Measurements from ENCODE around the gene R3HDM2. TPM values are rescaled to one million over a fixed set of nuclear protein-coding genes. Genes with fewer than 3 reads are reported as not detected.

R3HDM2 gene
- total RNA-seq, 1 donor from 2014 or later = 19.2 TPM

- no peaks in the 10 kb centered on the region for H3K9me3 ChIP-seq (ENCODE audit: insufficient read depth, low read depth, low read length)
- peaks cover 4% of the 10 kb centered on the region for H3K9me3 Mint-ChIP-seq (ENCODE audit: unreplicated experiment)
- peaks cover 24% of the 10 kb centered on the region for H3K4me1 ChIP-seq (ENCODE audit: insufficient read depth, low read length)
- no peak overlapping the region for H3K27ac ChIP-seq (ENCODE audit: low read depth, low read length)
- no peaks in the 10 kb centered on the region for H3K79me2 ChIP-seq (ENCODE audit: insufficient read depth, low read length)
- DNase-seq (ENCODE audit: low read depth) = no peak
- H3K36me3 Mint-ChIP-seq (ENCODE audit: low read depth, unreplicated experiment) = peaks cover 11% of the 10 kb centered on the region
- H3K4me2 ChIP-seq (ENCODE audit: low read length) = peak overlapping the region; percentile 99
- no peaks in the 10 kb centered on the region for H3K36me3 ChIP-seq (ENCODE audit: insufficient read depth, low read length)
- TF ChIP-seq EZH2 (IDR thresholded peaks at IDR 0.05; ENCODE audit: insufficient read depth, low read length) = peak; percentile 45
- no peak for TF ChIP-seq CTCF (IDR thresholded peaks at IDR 0.05; ENCODE audit: insufficient read depth, low read depth, low read length)
- H4K20me1 ChIP-seq (ENCODE audit: insufficient read depth, low read length) = no peaks in the 10 kb centered on the region
- no peak for FAIRE-seq
- H2AFZ ChIP-seq (ENCODE audit: low read depth, low read length) = no peak overlapping the region
- H3K4me3 Mint-ChIP-seq (ENCODE audit: unreplicated experiment) = peak overlapping the region; percentile 95
- peaks cover 26% of the 10 kb centered on the region for H3K4me1 Mint-ChIP-seq (ENCODE audit: low read depth, unreplicated experiment)
- H3K27me3 Mint-ChIP-seq (ENCODE audit: low read depth, unreplicated experiment) = peaks cover 24% of the 10 kb centered on the region
- peaks cover under 1% of the 10 kb centered on the region for H3K27me3 ChIP-seq (ENCODE audit: insufficient read depth, low read length)
- peak overlapping the region; percentile 41 for H3K9ac ChIP-seq (ENCODE audit: low read length)
- H3K27ac Mint-ChIP-seq (ENCODE audit: unreplicated experiment) = no peak overlapping the region
- H3K4me3 ChIP-seq (ENCODE audit: insufficient read depth, low read depth, low read length) = peak overlapping the region; percentile 82
Observed at GRCh38 chr12:57460841-57461275, 30.0 kb upstream of the R3HDM2 start.

- FAIRE-seq = no peak
- Mint-ChIP-seq H3K4me1 (ENCODE audit: low read depth, unreplicated experiment) (peaks cover 29% of the 10 kb centered on the region), H3K36me3 (ENCODE audit: low read depth, unreplicated experiment) (peaks cover 7% of the 10 kb centered on the region), H3K27me3 (ENCODE audit: low read depth, unreplicated experiment) (peaks cover 20% of the 10 kb centered on the region), H3K4me3 (ENCODE audit: unreplicated experiment) (peak overlapping the region; percentile 95), H3K27ac (ENCODE audit: unreplicated experiment) (peak overlapping the region; percentile 75), H3K9me3 (ENCODE audit: unreplicated experiment) (peaks cover 4% of the 10 kb centered on the region)
- Histone ChIP-seq H3K4me3 (ENCODE audit: insufficient read depth, low read depth, low read length) (no peak overlapping the region), H3K9ac (ENCODE audit: low read length) (no peak overlapping the region), H3K79me2 (ENCODE audit: insufficient read depth, low read length) (no peaks in the 10 kb centered on the region), H3K27ac (ENCODE audit: low read depth, low read length) (no peak overlapping the region), H3K4me2 (ENCODE audit: low read length) (peak overlapping the region; percentile 99), H3K9me3 (ENCODE audit: insufficient read depth, low read depth, low read length) (no peaks in the 10 kb centered on the region), H3K4me1 (ENCODE audit: insufficient read depth, low read length) (peaks cover 24% of the 10 kb centered on the region), H2AFZ (ENCODE audit: low read depth, low read length) (no peak overlapping the region), H4K20me1 (ENCODE audit: insufficient read depth, low read length) (no peaks in the 10 kb centered on the region), H3K36me3 (ENCODE audit: insufficient read depth, low read length) (no peaks in the 10 kb centered on the region), H3K27me3 (ENCODE audit: insufficient read depth, low read length) (peaks cover 4% of the 10 kb centered on the region)
- no peak for DNase-seq (ENCODE audit: low read depth)
- TF ChIP-seq CTCF (IDR thresholded peaks at IDR 0.05; ENCODE audit: insufficient read depth, low read depth, low read length) (no peak), EZH2 (IDR thresholded peaks at IDR 0.05; ENCODE audit: insufficient read depth, low read length) (no peak)
Observed at GRCh38 chr12:57460468-57460784, 29.6 kb upstream of the R3HDM2 start.

- Histone ChIP-seq H3K9ac (ENCODE audit: low read length) (peak within 1 kb of the TSS; percentile 61), H3K4me1 (ENCODE audit: insufficient read depth, low read length) (peaks cover 24% of the 10 kb centered on the region), H3K36me3 (ENCODE audit: insufficient read depth, low read length) (no peaks in the 10 kb centered on the region), H3K79me2 (ENCODE audit: insufficient read depth, low read length) (no peaks in the 10 kb centered on the region), H2AFZ (ENCODE audit: low read depth, low read length) (peak within 1 kb of the TSS; percentile 97), H4K20me1 (ENCODE audit: insufficient read depth, low read length) (no peaks in the 10 kb centered on the region), H3K27ac (ENCODE audit: low read depth, low read length) (peak within 1 kb of the TSS; percentile 28), H3K27me3 (ENCODE audit: insufficient read depth, low read length) (peaks cover 5% of the 10 kb centered on the region), H3K4me3 (ENCODE audit: insufficient read depth, low read depth, low read length) (peak within 1 kb of the TSS; percentile 76), H3K4me2 (ENCODE audit: low read length) (peak within 1 kb of the TSS; percentile 99), H3K9me3 (ENCODE audit: insufficient read depth, low read depth, low read length) (no peaks in the 10 kb centered on the region)
- FAIRE-seq = no peak
- H3K27ac Mint-ChIP-seq (ENCODE audit: unreplicated experiment) = peak within 1 kb of the TSS; percentile 98
- H3K9me3 Mint-ChIP-seq (ENCODE audit: unreplicated experiment) = peaks cover 3% of the 10 kb centered on the region
- peak; percentile 21 for DNase-seq (ENCODE audit: low read depth)
- peaks cover 32% of the 10 kb centered on the region for H3K4me1 Mint-ChIP-seq (ENCODE audit: low read depth, unreplicated experiment)
- H3K36me3 Mint-ChIP-seq (ENCODE audit: low read depth, unreplicated experiment) = peaks cover 5% of the 10 kb centered on the region
- peaks cover 15% of the 10 kb centered on the region for H3K27me3 Mint-ChIP-seq (ENCODE audit: low read depth, unreplicated experiment)
- TF ChIP-seq CTCF (IDR thresholded peaks at IDR 0.05; ENCODE audit: insufficient read depth, low read depth, low read length) (no peak), EZH2 (IDR thresholded peaks at IDR 0.05; ENCODE audit: insufficient read depth, low read length) (no peak)
- peak within 1 kb of the TSS; percentile 95 for H3K4me3 Mint-ChIP-seq (ENCODE audit: unreplicated experiment)
Observed at GRCh38 chr12:57459750-57460467, 29.1 kb upstream of the R3HDM2 start, which contains the start of gene GLI1. TSS of gene GLI1 (plus strand) at chr12:57459785. CDS start at chr12:57463692, 3,907 bp downstream.

All from astrocyte (in vitro differentiated cells and primary cell).